ENCODE results near the gene TWIST1.

Gene TWIST1

GRCh38 chr7:19099924-19100323, 17.5 kb downstream of the TWIST1 start:
- no peak for TF ChIP-seq CTCF (IDR thresholded peaks at IDR 0.05; ENCODE audit: low read depth, low read length)
- Histone ChIP-seq H3K9me3 (no peaks in the 10 kb centered on the region), H3K4me3 (ENCODE audit: low read depth, low read length) (no peak overlapping the region), H3K27me3 (no peaks in the 10 kb centered on the region), H3K36me3 (no peaks in the 10 kb centered on the region), H3K4me1 (peaks cover 32% of the 10 kb centered on the region)
- no peak for DNase-seq

GRCh38 chr7:19099194-19099593, 18.2 kb downstream of the TWIST1 start:
- Histone ChIP-seq H3K36me3 (no peaks in the 10 kb centered on the region), H3K27me3 (no peaks in the 10 kb centered on the region), H3K4me3 (ENCODE audit: low read depth, low read length) (0 out of 2 replicates have a peak overlapping the region, but pooled peaks have one; percentile 14), H3K4me1 (peaks cover 28% of the 10 kb centered on the region), H3K9me3 (no peaks in the 10 kb centered on the region)
- no peak for DNase-seq
- TF ChIP-seq CTCF (IDR thresholded peaks at IDR 0.05; ENCODE audit: low read depth, low read length): no peak

- Histone ChIP-seq H3K4me3 (ENCODE audit: low read depth, low read length) (peak overlapping the region; percentile 14; the same call in 1 of the 2 replicates), H3K27me3 (no peaks in the 10 kb centered on the region), H3K4me1 (peaks cover 30% of the 10 kb centered on the region), H3K36me3 (no peaks in the 10 kb centered on the region), H3K9me3 (no peaks in the 10 kb centered on the region)
- TF ChIP-seq CTCF (IDR thresholded peaks at IDR 0.05; ENCODE audit: low read depth, low read length): no peak
- DNase-seq: no peak
Measured at GRCh38 chr7:19098510-19098909, 18.9 kb downstream of the TWIST1 start.

- H3K4me3 ChIP-seq (ENCODE audit: low read depth, low read length): peak overlapping the region; percentile 33
Measured at GRCh38 chr7:19097165-19098055, 20.0 kb downstream of the TWIST1 start.

GRCh38 chr7:19095353-19095860, 22.0 kb downstream of the TWIST1 start:
- Histone ChIP-seq H3K27me3 (no peaks in the 10 kb centered on the region), H3K9me3 (no peaks in the 10 kb centered on the region), H3K4me3 (ENCODE audit: low read depth, low read length) (no peak overlapping the region), H3K4me1 (peaks cover 49% of the 10 kb centered on the region), H3K36me3 (no peaks in the 10 kb centered on the region)
- no peak for TF ChIP-seq CTCF (IDR thresholded peaks at IDR 0.05; ENCODE audit: low read depth, low read length)
- DNase-seq: no peak

More at GRCh38 chr7:19097165-19098055, 20.0 kb downstream of the TWIST1 start:
- Histone ChIP-seq H3K27me3 (no peaks in the 10 kb centered on the region), H3K36me3 (no peaks in the 10 kb centered on the region), H3K9me3 (no peaks in the 10 kb centered on the region), H3K4me1 (peaks cover 38% of the 10 kb centered on the region)
- TF ChIP-seq CTCF (IDR thresholded peaks at IDR 0.05; ENCODE audit: low read depth, low read length): no peak
- DNase-seq: no peak
